NOMO-1 treated with dmso at 0.1 percent for 144 hours (cell line): Measurements from ENCODE around the gene JPH4.
"Not testable (repeated sequence)": the region's sequence is repeated elsewhere in the genome, so short reads cannot be mapped to it uniquely, and the experiment has no call there.

Experiments used
- DNase-seq: peaks from one replicate; lab custom pipeline; 2025; ENCODE audit not compliant: unreplicated experiment; lab: John Stamatoyannopoulos, UW

The JPH4 gene

DNA sequence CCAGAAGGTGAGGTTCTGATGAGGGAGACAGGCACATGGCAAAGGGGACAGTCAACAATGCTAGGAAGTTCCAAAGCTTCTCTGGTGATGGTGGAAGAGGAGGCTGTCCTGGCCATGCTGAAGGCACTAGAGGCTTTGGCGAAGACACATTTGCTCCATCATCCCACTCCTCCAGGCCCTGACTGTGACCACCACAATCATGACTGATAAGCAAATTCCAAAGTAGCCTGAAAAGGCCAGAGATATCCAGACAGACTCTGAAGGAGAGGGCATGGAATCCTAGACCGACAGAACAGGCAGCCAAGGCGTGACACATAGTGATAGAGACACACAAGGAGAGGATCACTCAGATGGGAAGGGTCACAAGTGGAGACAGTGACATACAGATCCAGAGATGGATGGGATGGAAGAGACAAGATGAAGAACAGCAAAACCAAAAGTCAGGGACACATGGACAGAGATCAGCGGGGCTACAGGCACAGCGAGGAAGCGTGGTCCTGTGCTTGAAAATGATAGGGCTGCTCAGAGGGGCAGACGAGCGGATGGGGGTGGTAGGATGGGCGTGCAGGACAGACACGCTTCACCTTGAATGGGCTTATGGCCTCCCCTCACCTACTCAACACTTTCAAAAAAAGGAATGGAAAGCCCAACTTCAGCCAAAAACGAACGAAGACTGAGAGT, 28.3 kb downstream of the JPH4 start:
- DNase-seq = no peak

DNA sequence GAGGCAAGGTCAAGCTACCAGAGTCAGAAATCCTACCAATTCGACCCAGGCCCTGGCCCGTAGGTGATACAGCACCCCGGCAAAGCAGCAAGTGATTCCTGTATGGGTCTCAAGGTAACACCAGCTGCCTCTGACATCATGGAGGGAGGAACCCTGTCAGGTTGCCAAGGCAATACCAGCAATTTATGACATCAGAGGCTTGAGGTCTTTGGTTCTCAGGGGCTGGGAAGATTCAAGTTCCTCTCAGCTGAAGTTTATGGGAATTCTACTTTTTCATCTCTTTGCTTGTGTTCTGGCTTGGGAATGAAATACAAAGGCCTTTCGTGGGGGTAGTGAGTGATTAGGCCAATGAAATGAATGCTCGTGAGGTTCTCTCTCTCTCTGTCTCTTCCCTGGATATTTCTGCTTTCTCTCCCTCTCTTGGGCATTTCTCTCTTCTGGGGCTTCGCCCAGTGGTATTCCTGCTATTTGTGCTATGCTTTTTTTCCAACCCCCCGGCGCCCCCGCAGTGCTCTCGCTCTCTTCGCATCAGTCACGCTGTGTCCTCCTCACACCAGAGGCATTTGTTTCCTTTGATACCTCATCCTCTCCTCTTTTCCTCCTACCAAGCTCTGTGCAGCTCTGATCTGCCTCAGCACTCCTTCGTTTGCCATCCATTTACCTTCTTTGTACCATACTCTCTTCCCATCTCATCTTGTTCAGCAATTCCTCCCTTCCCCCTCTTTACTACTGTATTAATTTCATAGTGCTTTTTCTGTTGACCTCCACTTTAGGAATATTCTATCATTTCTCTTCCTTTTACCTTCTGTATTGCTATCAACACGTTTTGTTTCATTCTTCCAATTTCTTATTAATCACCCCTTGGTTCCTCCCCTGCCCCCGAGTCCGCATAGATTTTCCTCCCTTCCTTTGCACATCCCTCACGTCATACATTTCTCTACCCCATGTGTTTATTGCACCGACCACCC, 30.0 kb downstream of the JPH4 start:
- no peak for DNase-seq

DNA sequence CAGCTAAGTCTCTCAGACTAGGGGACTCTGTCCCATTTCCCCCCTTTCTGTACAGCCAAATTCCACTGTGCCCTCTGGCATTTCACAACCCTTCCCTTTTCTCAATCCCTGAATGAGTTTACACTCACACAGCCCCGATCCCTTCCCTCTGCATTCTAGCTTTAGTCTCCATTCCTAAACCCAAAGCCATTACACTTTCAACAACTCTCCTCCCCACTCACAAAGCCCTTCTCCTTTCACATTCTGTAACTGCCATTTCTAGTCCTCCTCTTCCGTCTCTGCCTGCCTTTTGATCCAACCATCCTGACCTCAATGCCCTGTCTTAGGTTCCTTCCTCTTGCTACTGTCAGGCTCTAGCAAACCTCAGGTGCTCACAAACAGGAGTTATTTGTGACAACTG, 30.7 kb downstream of the JPH4 start:
- DNase-seq = no peak

DNA sequence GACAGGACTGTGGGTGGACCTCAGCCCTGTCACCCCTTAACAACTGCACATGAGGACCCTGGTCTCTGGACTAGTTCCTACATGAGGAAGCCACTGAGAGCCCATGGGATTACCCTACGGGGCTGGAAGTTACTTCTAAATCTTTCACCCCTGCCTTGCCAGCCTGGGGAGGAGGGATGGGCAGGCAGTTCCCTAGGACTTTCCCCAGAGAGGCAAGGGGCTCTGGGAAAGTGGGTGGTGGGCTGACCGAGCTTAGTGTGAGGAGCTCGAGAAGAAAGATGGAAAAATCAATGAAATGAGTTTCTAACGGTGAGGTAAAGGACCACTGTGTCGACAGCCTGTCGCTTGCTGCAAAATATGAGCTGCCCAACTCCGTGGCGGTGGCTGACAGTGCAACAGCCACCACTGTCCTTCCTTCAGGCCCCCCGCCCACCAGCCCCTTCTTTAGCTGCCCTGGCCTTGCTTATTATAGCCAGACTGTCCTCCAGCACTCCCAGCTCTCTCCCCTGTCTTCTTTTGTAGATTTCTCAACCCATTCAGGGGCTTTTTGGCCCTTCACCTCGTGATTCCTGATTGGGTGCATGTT, 32.0 kb downstream of the JPH4 start:
- DNase-seq = no peak

DNA sequence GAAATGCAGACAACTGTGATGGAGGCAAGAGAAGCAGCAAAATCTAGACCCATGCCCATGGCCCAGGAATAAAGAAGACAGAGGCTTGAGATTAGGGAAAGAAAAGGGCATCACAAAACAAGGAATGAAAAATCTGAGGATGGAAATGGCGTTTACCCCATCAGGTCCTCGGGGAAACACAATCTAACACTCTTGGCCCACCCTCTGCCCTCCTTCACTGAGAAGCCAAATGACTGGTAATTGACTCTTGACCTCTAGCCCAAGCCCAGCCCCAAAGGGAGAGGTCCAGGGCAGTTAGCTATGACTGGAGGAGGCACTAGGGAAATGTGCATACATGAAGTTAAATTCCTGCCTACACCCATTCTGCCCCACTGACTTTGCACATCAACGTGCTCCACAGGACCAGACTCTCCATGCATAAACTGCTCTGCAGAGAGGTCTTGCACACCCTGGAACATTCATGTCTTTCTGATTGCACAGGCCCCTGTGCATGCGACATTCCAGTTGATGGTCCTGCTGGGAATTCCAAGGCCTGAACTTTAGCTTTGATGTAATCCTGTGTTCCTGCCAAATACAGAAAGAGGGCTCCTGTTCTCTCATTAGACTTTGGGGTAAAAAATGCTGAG, 32.7 kb downstream of the JPH4 start:
- no peak for DNase-seq

DNA sequence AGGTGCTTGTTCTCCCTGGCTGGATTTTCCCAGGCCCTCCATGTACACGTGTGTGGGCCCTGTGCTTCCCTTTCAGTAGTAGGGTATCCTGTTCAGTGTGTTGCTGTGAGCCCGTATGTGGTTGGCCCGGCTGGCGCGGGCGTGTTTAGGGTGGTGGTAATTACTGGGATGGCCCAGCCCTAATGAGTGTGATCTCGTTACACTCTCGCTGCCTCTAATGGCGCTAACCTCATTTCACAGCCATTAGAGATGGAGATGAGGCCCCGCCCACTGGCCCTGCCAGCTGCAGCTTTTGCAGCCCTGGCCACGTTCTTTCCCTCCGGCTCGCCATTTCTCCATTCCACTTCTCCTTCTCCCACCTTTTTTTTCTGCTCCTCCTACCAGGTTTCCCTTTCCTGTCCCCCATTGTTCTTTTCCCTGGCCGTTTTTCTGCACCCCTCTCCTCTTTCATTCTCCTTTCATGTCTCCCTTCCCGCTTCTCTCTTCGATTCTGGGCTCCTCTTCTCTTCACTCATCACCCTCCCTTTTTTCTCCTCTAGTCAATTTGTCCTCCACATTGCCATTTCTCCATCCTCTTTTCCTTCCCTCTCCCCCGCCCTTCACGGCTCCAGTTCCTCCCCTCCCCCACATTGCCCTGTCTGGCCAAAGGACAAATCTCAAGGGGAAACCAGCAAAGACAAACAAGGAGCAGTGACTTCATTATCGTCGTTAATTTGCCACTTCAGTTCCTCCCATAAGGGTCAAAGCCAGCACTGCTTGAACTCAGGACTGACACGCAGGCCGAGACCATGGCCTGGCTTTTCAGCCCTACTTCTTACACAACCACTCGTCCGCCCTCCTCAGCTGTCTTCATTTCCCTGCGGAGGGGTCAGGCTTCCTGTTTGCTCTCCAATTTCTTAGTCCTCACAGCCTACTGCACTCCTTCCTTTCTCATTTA, 33.8 kb downstream of the JPH4 start:
- no peak for DNase-seq

DNA sequence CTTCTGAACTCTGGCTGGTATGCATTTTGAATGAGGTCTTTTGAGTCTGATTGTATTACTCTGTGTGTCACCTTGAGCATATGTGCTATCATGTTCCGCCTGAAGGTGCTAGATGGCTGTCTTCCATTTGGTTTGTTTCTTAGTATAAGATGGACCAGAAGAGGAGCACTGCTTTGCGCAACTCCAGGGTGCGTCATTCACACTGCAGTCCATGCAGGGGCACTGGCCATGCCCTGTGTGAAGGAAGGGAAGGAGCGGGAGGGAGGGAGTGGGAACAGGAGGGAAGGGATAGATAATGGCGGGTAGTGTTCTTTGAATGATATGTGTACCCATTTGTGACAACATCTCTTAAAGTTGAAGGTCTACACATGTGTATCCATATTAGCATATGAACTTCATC, 35.2 kb downstream of the JPH4 start:
- DNase-seq = no peak

DNA sequence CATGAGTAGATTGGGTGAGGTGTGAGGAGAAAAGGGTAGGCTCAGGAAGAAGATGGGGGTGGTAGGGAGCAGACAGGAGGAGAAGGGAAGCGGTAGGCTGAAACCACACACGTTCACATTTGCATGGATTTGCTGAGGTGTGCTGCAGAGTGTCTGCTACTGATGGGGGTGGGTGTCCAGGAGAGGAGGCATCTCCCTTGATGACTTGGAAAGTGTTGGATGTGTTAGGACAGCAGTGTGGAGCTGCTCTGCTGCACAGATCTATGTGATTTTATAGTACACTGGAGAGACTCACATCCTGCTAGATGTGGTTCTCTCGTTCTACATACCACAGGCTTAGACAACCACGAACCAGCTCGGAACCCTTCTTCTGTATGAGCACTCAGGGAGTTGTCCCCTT, 36.3 kb downstream of the JPH4 start:
- DNase-seq = no peak

DNA sequence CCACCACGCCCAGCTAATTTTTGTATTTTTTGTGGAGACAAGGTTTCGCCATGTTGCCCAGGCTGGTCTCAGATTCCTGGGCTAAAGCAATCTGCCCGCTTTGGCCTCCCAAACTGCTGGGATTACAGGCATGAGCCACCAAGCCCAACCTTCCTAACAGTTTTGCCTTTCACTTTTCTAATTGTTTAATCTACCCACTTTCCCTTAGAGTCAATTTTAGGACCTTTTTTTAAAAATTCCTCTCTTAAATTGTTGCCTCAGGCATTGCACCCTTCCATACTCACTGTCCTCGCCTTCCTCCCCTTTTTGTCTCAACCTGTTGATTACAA, 38.5 kb downstream of the JPH4 start:
- no peak for DNase-seq

DNA sequence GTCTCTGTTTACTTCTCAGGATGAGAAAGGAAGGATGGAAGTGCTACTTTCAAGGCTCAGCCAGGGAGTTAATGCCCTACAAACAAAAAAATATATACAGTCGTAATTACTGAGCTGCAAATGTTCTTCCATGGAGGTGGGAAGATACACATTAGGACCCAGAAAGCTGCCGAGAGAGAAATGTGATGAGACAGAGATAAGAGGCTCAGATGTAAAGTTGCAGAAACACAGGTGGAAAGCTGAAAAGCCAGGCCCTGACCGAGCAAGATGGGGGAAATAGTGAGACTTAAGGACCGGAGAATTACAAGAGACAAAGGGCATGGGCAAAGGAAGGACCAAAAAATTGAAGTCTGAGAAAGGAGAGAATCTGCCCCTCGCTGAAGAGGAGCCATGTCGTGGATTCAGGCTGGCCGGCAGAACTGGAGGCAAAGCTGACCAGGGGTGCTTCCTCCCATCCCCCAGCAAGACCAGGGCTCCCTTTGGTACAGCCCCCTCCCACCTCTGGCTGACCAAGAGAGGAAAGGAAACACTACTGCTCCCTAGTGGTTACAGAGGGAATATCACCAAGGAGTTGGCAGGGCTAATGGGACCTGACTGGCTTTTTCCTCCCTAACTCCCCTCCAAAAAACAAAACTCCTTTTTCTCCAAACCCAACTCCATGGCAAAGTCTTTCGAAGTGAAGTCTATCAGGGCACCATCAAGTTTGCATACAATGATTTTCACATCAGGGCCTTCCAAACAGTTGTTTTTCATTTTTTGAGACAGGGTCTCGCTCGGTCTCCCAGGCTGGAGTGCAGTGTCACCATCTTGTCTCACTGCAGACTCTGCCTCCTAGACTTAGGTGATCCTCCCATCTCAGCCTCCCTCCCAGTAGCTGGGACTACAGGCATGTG, 39.1 kb downstream of the JPH4 start:
- DNase-seq = no peak

DNA sequence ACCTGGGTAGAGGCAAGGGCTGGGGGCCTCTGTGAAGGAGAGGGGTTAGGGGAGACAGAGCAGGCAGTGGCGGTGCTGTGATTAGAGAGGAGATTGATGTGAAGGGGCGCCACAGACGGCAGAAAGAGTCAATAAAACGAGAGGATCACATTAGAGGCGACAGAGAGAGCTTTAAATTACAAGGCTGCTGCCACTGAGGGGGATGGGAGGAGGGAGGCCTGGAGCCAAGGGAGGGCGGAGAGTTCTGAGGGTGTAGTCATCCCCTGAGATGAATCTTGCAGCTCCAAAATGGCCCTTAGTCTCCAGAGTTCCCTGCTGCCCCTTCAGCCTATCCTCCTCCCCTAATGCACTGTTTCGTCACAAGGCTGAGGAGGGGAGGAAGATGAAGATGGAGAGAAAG, 39.8 kb downstream of the JPH4 start:
- no peak for DNase-seq

DNA sequence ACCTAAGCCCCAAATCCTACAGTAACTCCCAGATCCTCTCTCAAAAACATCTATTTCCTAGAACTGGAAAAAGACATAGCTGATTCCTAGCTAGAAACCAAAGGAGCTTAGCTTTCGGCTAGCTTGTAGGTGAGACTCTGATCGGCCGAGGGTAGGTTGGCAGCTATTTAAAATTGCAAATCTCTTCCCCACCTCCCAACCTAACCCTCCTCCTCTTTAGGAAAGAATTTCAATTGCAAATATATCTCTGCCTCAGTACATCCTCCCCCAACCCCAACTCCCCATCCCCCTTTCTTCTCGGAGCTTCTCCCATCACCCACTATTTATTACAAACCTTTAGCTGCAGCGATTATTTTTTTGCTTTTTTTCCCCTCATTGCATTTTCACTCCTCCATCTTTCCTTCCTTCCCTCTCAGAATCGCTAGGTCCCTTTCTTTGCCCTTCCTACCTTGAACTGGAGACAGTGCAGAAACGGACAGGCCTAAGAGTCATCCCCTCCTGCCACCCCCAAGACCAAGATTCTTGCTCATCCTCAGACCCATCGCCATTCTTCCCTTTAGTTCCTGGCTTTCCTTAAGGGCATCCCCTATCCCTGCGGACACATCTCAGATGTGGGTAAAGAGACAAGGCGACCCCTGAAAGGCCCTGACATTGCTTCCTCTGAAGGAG, 40.4 kb downstream of the JPH4 start:
- no peak for DNase-seq

DNA sequence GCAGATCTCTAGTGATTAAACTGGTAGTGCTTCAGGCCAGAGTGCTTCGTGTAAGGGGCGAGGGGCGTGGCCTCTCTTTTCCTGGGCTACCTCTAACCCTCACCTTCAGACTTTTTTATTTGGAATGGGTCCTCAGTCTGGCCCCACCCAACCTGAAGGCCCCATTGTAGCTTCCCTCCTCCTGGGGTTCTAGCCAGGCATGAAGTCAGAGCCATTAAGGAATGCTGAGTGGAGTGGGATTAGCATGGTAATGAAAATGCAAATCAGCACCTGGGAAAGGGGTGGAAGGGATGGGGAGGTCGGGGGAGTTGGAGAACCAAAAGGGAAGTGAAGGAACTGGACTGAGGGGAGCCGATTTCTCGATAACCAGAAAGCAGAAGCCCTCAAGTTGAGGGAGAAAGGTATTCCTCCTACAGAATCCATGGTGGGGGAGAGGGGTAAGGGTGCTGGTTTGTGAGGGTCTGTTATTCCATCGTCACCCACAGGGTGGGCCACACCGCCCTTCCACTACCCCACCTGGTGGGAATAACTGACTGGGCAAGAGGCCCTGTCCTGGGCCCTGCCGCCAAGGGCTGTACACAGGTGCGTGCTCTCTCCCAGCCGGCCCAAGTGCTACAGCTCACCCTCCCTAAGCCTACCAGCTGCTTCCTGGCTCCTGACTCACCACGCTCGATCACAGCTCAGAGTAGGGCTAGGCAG, 41.1 kb downstream of the JPH4 start:
- DNase-seq = no peak

DNA sequence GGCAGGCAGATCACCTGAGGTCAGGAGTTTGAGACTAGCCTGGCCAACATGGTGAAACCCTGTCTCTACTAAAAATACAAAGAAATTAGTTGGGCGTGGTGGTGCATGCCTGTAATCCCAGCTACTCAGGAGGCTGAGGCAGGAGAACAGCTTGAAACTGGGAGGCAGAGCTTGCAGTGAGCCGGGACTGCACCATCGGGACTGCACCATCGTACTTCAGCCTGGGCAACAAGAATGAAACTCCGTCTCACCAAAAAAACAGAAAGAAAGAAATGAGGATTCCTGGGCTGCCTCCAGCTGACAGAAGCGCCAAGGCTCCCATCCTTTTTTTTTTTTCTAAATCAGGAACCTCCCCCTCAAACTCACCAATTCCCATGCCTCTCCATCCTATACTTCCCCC, 41.7 kb downstream of the JPH4 start:
- not testable (repeated sequence) for DNase-seq

DNA sequence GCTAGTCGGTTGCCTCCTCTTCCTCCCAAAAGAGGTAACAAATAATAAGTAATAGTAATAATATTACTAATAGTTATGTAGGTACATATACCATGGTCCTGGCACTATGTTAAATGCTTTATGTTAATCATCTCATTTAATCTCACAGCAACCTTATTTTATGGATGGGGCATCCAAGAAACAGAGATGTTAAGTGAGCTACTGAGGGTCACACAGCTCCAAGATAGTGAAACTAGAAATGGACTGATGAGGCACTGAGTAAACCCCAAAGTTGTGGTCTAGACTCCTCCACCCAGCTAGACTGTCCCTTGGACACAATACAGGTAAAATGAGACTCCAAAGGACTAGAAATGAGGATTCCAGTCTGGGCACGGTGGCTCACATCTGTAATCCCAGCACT, 42.1 kb downstream of the JPH4 start:
- DNase-seq = no peak

DNA sequence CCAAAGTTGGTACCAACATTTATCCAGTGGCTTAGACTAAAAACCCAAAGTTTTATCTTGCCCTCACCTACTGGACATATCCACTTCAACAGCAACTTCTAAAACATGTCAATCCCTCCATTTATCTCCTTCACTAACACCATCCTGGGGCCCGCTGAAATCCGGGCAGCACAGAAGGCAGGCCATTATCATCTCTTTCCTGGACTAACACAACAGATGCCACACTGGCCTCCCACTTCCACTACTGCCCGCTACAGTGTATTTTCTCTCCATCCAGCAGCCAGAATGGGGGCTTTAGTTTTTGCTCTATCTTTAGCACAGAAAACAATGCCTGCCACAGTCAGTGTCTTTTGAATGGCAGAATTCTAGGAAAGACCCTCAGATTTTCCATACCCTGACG, 42.6 kb downstream of the JPH4 start:
- DNase-seq = no peak

DNA sequence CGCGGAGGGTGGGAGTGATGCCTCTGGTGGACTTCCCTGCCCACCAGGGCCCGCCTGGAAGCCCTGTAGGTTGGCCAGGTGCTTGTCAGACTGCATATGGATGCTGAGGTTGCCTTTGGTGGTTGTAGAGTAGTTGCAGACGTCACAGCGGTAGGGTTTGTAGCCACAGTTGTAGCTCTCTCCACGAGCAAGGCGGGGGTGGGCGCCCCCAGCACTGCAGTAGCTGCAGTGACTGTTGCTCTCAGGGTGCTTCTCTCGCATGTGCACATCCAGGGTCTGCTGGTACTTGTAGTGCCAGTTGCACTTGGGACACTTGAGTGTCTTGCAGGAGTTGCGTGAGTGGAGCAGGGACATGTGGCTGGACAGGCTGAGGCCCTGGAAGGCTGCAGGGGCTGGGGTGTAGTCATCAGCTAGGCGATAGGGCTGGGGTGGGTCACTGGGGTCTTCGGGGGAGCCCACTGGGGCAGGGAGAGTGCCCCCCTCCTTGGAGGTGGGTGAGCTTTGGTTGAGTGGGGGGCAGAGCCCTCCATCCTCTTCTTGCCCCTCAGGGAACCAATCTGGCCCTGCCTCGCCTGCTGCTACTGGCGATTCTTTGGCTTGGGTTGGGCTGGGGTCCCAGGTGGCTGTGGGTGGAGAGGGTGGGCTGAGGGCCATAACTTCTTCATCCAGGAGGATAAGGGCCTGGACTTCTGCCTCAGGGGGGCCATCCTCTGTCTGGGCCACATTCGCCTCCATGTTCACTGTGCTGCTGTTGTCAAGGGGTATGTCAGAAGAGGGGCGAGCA, 44.7 kb downstream of the JPH4 start:
- no peak for DNase-seq

DNA sequence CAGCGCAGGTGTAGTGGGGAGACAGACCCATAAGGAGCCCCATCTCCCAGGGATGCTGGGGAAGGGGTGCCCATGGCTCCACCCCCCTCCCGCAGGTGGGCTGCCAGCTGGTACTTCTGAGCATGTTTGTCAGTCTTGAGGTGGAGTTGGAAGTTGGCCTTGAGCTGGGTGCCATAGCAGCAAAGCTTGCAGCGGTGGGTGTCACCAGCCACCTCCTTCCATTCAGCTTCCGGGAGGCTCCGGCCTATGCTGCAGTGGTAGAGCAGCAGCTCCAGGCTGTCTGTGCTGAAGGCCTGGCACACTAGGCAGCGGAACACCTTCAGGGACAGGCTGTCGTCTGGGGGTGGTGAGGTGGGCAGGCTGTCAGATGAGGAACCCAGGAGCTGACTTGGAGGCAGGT, 45.9 kb downstream of the JPH4 start:
- DNase-seq = no peak
